Middle frontal gyrus (tissue), 1 donor: Measurements from ENCODE around the gene BRD7.

Experiments
- DNase-seq: peaks from one replicate; pipeline ENCODE4 v3.0.0-alpha.2; 2015; ENCODE audit warnings: low spot score; ENCODE audit errors: extremely low spot score

BRD7 gene

GRCh38 chr16:50322333-50322732, 46.5 kb downstream of the BRD7 start:
- no peak for DNase-seq

GRCh38 chr16:50320310-50320709, 48.5 kb downstream of the BRD7 start:
- DNase-seq = no peak

DNA sequence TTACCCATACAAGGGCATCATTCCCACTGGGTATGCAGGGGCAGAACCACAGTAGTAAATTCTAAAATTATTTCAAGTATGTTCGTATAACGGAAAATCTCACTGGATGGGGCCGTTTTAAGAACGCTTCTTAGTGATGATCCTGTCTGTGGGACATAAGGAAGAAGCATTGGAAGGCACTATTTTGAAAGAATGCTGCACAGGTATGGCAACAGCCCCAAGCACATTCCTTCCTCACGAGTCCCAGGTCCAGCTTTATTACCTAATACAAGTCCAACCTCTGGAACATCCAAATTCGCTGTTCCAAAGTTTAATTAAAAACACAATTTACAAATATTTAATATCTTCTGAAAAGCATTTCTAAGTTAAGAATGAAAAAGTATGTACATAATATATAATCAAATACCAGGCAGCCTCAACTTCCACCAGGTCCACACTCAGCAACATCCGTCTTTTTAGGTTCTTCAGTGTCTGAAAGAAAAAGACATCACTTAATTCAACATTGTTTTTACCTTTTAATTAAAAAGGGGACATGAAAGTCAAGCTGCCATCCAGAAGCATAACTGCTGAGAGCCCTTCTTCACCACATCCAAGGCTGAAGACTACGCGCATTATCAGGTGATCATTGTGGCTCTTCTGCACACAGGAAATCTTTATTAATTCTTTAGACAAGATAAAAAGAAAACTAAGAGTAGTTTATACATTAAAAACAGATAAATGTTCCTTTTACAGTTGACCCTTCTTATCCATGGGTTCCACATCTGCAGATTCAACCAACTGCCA, 49.8 kb downstream of the BRD7 start:
- DNase-seq = no peak

DNA sequence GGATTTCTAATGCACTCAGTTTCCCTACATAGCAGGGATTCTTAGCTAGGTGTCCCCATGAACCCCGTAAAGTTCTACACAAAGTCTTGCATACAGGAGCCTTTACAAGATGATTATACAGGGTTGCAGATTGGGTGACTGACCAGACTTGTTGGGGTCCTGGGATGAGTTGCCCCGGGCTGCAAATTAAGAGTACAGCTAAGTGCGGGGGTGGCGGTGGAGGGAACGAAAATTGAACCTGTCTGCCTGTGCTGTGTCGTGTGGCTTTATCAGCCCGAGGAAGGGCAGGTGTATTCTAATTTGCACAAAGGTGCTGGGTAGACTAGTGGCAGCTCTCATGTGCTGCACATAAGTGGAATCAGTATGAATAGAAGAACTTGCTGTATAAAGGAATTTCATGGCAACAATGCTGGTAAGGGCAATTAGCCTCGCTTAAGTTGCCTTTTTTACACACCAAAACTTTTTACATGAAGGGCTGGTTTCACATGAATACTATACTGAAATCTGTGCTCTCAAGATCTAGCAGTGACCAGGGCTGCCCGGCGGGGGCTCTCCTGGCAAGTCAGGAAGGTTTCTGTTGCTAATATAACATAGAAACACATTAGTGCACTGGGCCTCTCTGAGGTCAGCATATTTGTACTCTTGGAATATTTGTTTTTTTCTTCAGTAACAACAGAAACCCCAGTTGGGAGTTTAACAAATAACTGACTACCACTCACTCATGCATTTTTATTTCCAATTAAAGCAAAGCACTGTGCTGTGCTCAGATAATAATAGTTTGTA, 51.7 kb downstream of the BRD7 start:
- DNase-seq = no peak

DNA sequence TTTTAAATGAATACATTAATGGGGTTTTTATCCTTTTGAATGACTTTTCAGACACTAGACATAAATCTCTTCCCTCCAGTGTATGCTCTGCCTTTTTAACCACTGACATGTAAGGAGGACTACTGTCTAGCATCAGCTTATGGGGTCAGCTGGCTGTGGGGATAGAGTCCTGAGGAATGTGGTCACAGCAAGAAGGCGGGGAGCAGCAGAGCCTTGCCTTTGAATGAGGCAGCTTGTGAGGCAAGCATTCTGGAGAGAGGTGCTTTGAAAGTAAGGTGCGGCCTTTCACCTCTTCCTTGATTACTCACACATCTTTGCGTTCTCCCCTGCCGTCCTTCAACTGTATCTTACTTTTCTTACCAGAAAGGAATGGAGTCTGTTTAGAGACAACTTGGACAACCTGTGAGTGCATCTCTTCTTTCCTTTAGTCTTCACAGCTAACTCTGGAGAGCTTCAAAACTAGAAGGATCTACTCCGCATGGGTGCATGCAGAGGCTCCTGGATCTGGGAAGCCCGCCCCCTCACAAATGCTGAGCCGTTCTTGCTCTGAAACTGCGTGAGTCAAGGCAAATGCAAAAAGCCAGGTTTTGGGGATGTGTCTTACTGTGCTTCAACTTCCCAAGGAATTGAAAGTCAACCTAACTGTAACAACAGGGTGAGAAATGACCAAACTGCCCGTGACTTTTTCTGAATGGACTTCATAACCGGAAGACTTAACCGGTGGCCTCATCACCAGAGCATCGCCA, 52.5 kb downstream of the BRD7 start:
- no peak for DNase-seq

GRCh38 chr16:50315346-50315997, 53.3 kb downstream of the BRD7 start:
- DNase-seq = no peak

DNA sequence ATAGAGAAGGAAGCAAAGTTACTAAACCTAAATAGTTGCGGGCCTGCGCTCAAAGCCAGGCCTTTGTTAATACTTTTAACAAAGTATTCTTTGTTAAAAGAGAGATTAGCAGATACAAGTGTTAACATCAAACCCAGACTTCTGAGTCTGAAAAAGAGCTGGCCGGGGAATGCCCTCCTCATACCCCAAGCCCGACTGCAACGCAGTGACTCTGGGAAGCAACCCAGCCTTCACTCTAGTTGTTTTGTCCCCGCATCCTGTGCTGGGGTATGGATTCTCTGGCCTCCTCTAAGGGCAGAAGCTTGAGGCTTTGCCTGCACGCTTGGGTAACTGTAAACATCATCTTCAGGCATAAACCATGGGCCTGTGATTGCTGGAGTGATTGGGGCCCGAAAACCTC, 54.1 kb downstream of the BRD7 start:
- DNase-seq = no peak

GRCh38 chr16:50313596-50314478, 55.0 kb downstream of the BRD7 start:
- peak; percentile 37 for DNase-seq

DNA sequence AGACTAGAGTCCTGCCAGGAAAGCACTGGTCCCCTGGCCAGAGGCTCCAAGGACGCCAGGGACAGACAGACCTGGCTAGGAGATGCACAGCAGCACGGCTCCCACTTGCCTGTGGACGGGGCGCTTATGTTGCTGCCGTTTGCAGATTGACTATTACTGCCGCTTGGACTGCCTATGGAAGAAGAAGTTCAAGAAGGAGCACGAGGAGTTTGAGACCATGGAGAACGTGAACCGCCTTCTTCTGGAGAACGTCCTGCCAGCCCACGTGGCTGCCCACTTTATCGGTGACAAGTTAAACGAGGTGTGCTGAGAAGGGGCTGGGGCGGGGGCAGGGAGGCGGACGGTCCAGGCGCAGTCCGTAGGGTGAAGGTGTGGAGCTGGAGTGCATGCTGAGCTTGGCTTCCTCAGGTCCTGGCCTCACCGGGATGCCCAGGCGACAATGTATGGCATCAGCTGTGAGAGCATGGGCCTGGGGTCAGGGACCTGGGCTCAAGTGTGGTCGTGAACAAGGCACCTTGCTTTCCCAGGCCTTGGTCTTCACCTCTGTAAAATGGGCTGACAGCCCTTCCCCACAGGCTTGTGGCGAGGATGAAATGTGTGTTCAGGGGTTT, 56.8 kb downstream of the BRD7 start:
- DNase-seq = no peak

DNA sequence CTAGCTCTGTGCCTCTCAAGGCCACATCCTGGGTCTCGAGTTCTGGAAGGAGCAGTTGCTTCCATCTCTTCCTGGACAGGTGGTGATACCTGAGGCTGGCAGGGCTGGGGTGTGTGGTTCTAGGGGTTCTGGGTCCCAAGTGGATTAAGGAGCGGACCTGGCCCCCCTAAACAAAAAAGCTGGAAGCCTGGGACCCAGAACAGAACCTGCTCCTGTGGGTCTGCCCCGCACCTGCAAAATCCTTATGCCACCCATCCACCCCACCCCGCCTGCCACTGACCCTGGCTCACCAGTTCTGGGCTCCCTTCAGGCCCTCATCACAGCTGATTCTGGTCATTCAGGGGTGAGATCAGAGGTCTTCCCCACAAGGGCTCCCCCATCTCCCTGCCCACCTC, 57.7 kb downstream of the BRD7 start:
- no peak for DNase-seq

GRCh38 chr16:50310308-50311133, 58.3 kb downstream of the BRD7 start:
- no peak for DNase-seq

DNA sequence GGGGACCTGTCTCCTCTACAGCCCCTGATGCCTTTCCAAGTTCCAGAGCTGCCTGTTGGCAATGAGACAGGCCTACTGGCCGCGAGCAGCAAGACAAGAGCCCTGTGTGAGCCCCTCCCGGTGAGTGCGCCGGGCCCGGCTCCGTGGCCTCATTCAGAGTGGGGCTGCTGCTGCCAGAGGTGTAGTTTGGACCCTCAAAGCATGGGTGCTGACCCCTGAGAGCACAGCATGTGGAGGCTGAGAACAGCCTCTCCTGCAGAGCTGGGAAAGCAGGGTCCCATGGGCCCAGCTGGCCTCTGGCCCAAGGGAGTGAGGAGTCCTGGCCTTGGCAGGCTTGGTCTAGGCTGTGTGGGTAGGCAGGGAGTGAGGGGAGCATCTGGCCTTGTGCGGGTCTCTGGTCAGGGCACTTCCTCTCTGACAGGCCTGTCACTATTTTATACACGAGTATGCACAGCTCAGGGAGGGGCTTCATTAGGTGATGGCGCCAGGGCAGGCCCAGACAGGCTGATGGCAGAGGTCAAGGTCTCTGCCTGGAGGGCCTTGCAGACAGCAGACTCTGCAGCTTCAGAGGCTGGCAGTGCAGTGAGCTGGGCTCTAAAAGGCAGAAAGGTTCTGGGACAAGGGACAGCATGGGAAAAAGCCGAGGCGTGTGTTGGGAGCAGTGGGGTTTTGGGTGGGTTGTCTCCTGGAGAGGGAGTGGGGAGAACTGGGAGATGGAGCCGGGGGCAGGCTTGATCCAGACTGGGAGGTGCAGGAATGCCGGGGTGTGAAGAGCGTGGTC, 59.1 kb downstream of the BRD7 start:
- DNase-seq = no peak

DNA sequence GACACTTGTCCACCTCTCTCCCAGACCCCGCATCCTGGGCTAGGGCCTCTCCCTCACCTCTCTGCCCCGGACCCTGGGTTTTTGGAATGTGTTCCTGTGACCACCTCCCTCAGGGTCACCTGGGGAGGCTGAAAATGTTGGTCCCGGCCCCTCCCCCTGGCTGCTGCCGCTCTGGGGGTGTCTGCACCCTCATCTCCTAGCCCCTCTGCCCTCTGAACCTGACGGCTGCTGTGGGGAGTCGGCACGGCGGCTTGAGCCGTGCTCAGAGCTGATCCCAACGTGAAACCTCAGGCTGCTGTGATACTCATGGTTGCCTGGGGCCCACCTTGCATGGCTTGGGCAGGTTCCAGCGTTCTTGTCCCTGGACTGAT, 59.6 kb downstream of the BRD7 start:
- no peak for DNase-seq

GRCh38 chr16:50308237-50308965, 60.4 kb downstream of the BRD7 start:
- no peak for DNase-seq

DNA sequence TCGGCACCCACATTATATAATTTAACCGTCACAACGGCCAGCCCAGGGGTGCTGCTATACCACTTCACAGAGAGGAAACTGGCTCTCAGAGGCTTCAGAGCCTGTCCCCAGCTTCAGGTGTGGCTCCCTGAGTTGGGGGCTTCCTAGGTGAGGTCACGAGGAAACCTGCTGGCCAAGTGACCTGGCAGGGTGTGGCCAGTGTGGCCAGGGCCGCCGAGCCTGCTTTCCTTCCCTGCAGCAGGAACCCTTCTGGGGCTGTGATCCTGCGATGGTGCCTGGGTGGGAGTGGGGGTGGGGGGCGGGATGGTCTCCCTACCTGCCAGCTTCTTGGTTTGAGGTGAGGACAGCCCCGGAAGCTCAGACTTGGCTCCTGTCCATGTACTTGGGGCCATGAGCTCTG, 62.5 kb downstream of the BRD7 start:
- DNase-seq = no peak

DNA sequence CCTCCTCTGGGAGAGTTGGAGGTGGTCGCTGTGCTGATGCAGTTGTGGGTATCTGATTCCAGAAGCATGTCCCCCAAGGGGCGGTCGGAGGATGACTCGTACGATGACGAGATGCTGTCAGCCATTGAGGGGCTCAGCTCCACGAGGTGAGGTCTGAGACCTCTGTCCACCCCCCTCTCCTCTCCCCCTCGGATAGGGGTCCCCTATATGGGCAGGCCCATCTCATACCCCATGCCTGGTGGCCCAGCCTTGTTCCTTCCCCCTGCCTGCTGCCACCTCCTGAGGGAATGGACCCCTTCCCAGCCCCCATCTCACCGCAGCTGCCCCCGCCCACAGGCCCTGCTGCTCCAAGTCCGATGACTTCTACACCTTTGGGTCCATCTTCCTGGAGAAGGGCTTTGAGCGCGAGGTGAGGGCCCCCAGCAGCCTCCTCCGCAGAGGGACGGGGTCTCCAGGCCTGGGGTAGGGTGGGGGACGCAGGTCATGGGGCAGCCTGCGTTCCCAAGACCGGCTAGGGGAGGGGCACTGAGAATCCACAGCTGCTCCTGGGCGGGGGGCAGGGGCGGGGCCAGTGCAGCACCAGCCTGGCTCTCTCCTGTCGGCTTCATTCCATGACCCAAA, 63.2 kb downstream of the BRD7 start:
- DNase-seq = no peak
